Nephron progenitor cell (in vitro differentiated cells): ENCODE data around the gene EML3.

ENCODE experiments used
- DNase-seq: peaks from one replicate; pipeline ENCODE4 v3.0.0; 2021
- H3K27ac Mint-ChIP-seq: 2 replicates; pipeline ENCODE4 v1.8.0; 2021; ENCODE audit warnings: mild to moderate bottlenecking, moderate library complexity, mixed read lengths
- H3K27me3 Mint-ChIP-seq: 2 replicates; pipeline ENCODE4 v1.8.0; 2021; ENCODE audit warnings: mild to moderate bottlenecking, low read depth, mixed read lengths; ENCODE audit not compliant: poor library complexity
- H3K36me3 Mint-ChIP-seq: 2 replicates; pipeline ENCODE4 v1.8.0; 2021; ENCODE audit warnings: low read depth, mixed read lengths
- H3K4me1 Mint-ChIP-seq: 2 replicates; pipeline ENCODE4 v1.8.0; 2021; ENCODE audit warnings: mixed read lengths
- H3K4me3 Mint-ChIP-seq: 2 replicates; pipeline ENCODE4 v1.8.0; 2021; ENCODE audit warnings: mild to moderate bottlenecking, moderate library complexity, mixed read lengths
- H3K9me3 Mint-ChIP-seq: 2 replicates; pipeline ENCODE4 v1.8.0; 2021; ENCODE audit warnings: mild to moderate bottlenecking, moderate library complexity, mixed read lengths
- TF ChIP-seq, protein P1 (sequence below): fragments of 200-600 bp; sonication (generic); IDR thresholded peaks from 2 replicates; pipeline ENCODE4 v1.5.0; 2021; ENCODE audit warnings: antibody characterized with exemption

EML3 gene

DNA sequence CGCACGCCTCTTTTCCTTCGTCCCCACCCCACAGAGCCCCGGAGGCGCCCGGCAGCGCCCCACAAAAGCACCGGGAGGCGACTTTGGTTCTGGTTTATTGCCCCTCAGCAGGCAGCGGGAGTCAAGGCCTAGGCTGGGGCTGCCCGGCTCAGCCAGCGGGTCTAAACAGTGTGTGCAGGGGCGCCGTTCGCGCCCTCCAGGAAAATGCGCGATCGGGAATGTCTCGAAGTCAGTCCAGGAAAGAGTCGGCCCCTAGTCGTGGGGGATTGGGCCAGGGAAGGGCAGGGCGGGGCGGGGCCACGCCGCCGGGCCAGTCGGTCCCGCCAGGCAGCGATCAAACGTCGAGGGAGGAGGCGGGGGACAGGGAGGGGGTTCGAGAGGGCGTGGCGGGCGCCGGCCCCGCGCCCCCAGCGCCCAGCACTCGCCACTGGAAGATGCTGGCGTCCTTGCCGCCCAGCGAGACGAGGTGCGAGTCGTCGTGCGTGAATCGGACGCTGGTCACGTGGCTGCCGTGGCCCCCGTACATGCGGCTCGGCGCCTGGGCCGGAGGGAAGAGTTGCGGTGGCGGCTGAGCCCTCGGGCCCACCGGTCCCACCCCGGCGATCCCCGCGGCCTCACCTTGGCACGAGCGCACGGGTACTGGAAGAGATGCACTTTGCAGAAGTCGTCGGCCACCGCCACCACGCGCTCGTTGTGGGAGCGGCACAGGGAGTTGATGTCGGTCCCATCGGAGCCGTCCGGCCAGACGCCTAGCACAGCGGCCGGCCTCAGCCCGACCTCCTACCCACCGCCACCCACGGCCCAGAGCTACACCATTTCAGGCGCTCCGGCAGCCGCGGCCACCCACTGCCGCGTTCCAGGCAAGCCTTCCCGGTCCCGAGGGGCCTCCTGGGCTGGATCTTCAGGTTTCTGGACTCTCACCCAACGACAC is 10.2 kb downstream of the EML3 start:
- H3K4me3 Mint-ChIP-seq: peak overlapping the region; percentile 96
- H3K27ac Mint-ChIP-seq: peak overlapping the region; percentile 93
- H3K4me1 Mint-ChIP-seq: peaks cover 81% of the 10 kb centered on the region
- H3K27me3 Mint-ChIP-seq: peaks cover 27% of the 10 kb centered on the region
- H3K36me3 Mint-ChIP-seq: peaks cover 41% of the 10 kb centered on the region
- TF ChIP-seq, protein P1, sequence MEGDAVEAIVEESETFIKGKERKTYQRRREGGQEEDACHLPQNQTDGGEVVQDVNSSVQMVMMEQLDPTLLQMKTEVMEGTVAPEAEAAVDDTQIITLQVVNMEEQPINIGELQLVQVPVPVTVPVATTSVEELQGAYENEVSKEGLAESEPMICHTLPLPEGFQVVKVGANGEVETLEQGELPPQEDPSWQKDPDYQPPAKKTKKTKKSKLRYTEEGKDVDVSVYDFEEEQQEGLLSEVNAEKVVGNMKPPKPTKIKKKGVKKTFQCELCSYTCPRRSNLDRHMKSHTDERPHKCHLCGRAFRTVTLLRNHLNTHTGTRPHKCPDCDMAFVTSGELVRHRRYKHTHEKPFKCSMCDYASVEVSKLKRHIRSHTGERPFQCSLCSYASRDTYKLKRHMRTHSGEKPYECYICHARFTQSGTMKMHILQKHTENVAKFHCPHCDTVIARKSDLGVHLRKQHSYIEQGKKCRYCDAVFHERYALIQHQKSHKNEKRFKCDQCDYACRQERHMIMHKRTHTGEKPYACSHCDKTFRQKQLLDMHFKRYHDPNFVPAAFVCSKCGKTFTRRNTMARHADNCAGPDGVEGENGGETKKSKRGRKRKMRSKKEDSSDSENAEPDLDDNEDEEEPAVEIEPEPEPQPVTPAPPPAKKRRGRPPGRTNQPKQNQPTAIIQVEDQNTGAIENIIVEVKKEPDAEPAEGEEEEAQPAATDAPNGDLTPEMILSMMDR: no peak
- DNase-seq: peak; percentile 53
- no peaks in the 10 kb centered on the region for H3K9me3 Mint-ChIP-seq

DNA sequence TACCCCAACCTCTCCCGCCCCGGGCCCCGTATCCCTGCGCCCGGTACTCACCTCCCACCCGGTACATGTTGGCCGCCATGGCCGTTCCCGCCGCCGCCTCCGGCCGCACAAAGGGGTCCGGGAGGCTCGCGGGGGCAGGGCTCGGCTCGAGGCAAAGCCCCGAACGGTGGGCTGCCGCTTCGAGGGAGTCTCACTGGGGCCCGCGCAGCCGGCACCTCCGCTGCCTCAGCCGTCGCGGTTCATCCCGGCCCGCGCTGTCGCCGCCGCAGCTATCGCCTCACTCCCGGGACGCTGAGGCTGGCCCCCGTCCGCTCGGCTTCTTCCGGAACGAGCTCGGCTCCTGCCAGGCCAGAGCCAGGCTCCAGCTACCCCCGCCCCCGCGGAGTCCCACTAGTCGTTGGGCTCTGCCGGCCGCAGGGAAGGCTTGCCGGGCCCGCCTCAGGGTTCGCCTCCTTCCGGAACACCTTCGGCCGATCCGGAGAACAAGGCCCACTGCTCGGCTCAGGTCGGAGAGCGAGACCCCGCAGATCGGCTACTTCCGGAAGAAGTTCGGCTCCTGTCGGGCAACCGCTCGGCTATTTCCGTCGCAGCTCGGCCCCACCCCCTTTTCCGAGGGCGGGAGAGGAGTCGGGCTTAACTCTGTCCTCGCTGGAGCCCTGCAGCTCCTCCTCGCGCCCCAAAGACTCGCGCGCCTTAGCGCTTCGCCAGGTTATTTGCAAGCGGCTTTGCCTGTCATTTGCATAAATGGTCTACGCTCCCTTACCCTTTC is 11.0 kb downstream of the EML3 start, which contains the start of gene MTA2:
Gene MTA2 (minus strand): TSS at position 494 of the 769 bp plus-strand sequence. CDS start 415 bp downstream, at position 79.
- DNase-seq: peak; percentile 99

GRCh38 chr11:62601122-62601371 is 11.5 kb downstream of the EML3 start:
- Mint-ChIP-seq H3K4me3 (peak overlapping the region; percentile 96), H3K36me3 (peaks cover 55% of the 10 kb centered on the region), H3K9me3 (no peaks in the 10 kb centered on the region), H3K27me3 (peaks cover 27% of the 10 kb centered on the region), H3K4me1 (peaks cover 75% of the 10 kb centered on the region), H3K27ac (peak overlapping the region; percentile 45)
- no peak for DNase-seq
- TF ChIP-seq, protein P1: no peak

More for the DNA sequence above, 11.0 kb downstream of the EML3 start, which contains the start of gene MTA2:
- Mint-ChIP-seq H3K4me1 (peaks cover 79% of the 10 kb centered on the region), H3K4me3 (peak within 1 kb of the TSS; percentile 96), H3K27ac (peak within 1 kb of the TSS; percentile 93), H3K9me3 (no peaks in the 10 kb centered on the region), H3K36me3 (peaks cover 50% of the 10 kb centered on the region), H3K27me3 (peaks cover 27% of the 10 kb centered on the region)
- TF ChIP-seq, protein P1: no peak

DNA sequence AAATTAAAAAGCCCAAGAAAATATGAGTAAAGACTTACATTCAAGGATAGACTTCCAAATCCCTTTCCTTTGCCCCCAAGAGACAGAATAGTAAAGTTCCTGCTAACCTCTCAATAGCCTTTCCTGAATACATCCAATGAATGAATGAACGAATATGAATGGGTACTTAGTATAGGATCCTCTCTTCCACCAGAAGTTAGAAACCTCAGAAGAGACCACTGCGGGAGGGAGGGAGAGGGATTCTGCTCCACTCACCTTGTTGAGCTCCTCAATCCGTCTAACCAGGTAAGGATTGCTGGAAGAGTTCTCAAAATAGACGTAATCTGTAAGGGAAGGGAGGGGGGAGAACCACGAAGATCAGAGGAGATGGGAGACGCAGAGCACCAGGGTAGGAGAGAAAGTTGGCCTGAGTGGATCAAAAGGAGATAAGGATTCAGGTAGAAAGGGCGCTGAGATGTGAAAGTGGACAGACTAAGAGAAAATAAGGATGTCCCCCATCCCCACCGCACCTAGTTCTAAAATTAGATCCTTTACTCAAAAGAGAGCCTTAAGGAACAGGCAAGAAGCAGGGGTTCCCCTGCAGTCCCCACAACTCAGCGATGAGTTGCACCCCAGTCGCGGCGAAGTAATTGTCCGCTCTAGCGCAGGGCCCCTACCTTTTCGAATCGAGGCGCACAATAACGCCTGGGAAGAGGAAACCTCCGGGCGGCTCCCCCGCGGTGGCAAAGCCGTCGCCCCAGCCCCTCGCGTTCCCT is 12.0 kb downstream of the EML3 start:
- Mint-ChIP-seq H3K4me3 (peak overlapping the region; percentile 96), H3K36me3 (peaks cover 59% of the 10 kb centered on the region), H3K9me3 (no peaks in the 10 kb centered on the region), H3K4me1 (peaks cover 71% of the 10 kb centered on the region), H3K27me3 (peaks cover 27% of the 10 kb centered on the region), H3K27ac (peak overlapping the region; percentile 67)
- DNase-seq: no peak
- TF ChIP-seq, protein P1: no peak

- no peak for DNase-seq
- Mint-ChIP-seq H3K4me1 (peaks cover 65% of the 10 kb centered on the region), H3K27ac (peak overlapping the region; percentile 67), H3K4me3 (peak overlapping the region; percentile 96), H3K36me3 (peaks cover 61% of the 10 kb centered on the region), H3K27me3 (peaks cover 25% of the 10 kb centered on the region), H3K9me3 (no peaks in the 10 kb centered on the region)
- TF ChIP-seq, protein P1: no peak
Observed at GRCh38 chr11:62599901-62600300, 12.7 kb downstream of the EML3 start.
